ENCODE data around the gene COL24A1.
"Not testable (repeated sequence)": the region's sequence is repeated elsewhere in the genome, so short reads cannot be mapped to it uniquely, and the experiment has no call there.

COL24A1 gene

GRCh38 chr1:85865213-85865612 lies 291.4 kb downstream of the COL24A1 start:
- no peak for DNase-seq

- no peak for DNase-seq
Observed at GRCh38 chr1:85864727-85865126, 291.8 kb downstream of the COL24A1 start.

- not testable (repeated sequence) for DNase-seq
Observed at GRCh38 chr1:85863639-85864038, 292.9 kb downstream of the COL24A1 start.

GRCh38 chr1:85862456-85862855 lies 294.1 kb downstream of the COL24A1 start:
- no peak for DNase-seq

- DNase-seq = no peak
Observed at GRCh38 chr1:85857991-85858390, 298.6 kb downstream of the COL24A1 start.

GRCh38 chr1:85850238-85850637 lies 306.3 kb downstream of the COL24A1 start:
- no peak for DNase-seq

- no peak for DNase-seq
Observed at GRCh38 chr1:85849660-85850059, 306.9 kb downstream of the COL24A1 start.

GRCh38 chr1:85847356-85847755 lies 309.2 kb downstream of the COL24A1 start:
- no peak for DNase-seq

- DNase-seq = no peak
Observed at GRCh38 chr1:85846706-85847105, 309.9 kb downstream of the COL24A1 start.

GRCh38 chr1:85839459-85839858 lies 317.1 kb downstream of the COL24A1 start:
- DNase-seq = no peak

- no peak for DNase-seq
Observed at GRCh38 chr1:85838238-85838637, 318.3 kb downstream of the COL24A1 start.

GRCh38 chr1:85836736-85837135 lies 319.8 kb downstream of the COL24A1 start:
- no peak for DNase-seq

GRCh38 chr1:85833165-85833564 lies 323.4 kb downstream of the COL24A1 start:
- not testable (repeated sequence) for DNase-seq

GRCh38 chr1:85830837-85831236 lies 325.7 kb downstream of the COL24A1 start:
- DNase-seq = no peak

- no peak for DNase-seq
Observed at GRCh38 chr1:85824066-85824840, 332.3 kb downstream of the COL24A1 start.

GRCh38 chr1:85822696-85823095 lies 333.9 kb downstream of the COL24A1 start:
- no peak for DNase-seq

GRCh38 chr1:85818371-85818770 lies 338.2 kb downstream of the COL24A1 start:
- no peak for DNase-seq

GRCh38 chr1:85816606-85817005 lies 340.0 kb downstream of the COL24A1 start:
- no peak for DNase-seq

GRCh38 chr1:85815906-85816305 lies 340.7 kb downstream of the COL24A1 start:
- no peak for DNase-seq

GRCh38 chr1:85806236-85806965 lies 350.2 kb downstream of the COL24A1 start:
- DNase-seq = no peak

- no peak for DNase-seq
Observed at GRCh38 chr1:85801520-85801919, 355.1 kb downstream of the COL24A1 start.

GRCh38 chr1:85799737-85800136 lies 356.8 kb downstream of the COL24A1 start:
- DNase-seq = no peak

GRCh38 chr1:85798419-85798818 lies 358.2 kb downstream of the COL24A1 start:
- DNase-seq = no peak

GRCh38 chr1:85777021-85777420 lies 379.6 kb downstream of the COL24A1 start:
- not testable (repeated sequence) for DNase-seq

All from NCI-H1417 treated with DMSO at 0.1 percent for 48 hours (cell line).